ENCODE data around the gene SERTAD3. TPM values are rescaled to one million over a fixed set of nuclear protein-coding genes. Genes with fewer than 3 reads are reported as not detected.
"Not testable (repeated sequence)": the region's sequence is repeated elsewhere in the genome, so short reads cannot be mapped to it uniquely, and the experiment has no call there.

Gene SERTAD3
- total RNA-seq, 1 donor from 2014 or later, result 40.3 TPM

DNA sequence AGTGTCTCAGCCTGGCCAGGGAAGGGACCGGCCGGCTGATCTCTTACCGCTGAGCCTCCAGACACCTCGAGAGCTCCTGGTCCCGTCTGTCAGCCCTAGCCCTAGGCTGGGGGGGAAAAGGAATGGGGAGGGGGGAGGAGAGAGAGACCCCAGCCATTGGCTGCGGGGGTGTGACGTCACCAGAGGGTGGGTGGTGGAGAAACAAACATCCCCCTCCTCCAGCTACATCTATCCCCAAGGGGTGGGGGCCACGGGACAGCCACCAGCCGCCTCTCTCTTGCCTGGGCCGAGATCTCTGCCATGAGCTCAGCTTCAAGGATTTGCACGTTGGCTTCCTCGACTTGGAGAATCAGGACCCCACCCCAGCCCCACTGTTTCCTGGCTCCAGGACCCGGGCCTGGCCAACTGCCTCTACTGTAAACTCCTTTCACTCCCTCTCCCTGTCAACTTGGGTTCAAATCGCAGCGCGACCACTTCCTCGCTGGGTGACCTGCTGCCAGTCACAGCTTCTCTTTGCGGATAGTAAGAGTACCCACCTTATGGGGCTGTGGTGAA lies 30.8 kb downstream of the SERTAD3 start, which contains the start of gene PRX:
PRX (minus strand) TSS at position 88 of the 555 bp plus-strand sequence. CDS start 5,446 bp downstream, outside the sequence.
- H3K36me3 Mint-ChIP-seq (ENCODE audit: low read depth), result no peaks in the 10 kb centered on the region
- peak within 1 kb of the TSS; percentile 12 for H3K27ac Mint-ChIP-seq (ENCODE audit: unreplicated experiment)
- H3K4me3 Mint-ChIP-seq (ENCODE audit: unreplicated experiment), result no peak within 1 kb of the TSS
- DNase-seq (ENCODE audit: low spot score), result no peak
- H3K4me1 Mint-ChIP-seq (ENCODE audit: low read depth), result peaks cover 40% of the 10 kb centered on the region
- no peaks in the 10 kb centered on the region for H3K9me3 Mint-ChIP-seq (ENCODE audit: low read depth)
- no peaks in the 10 kb centered on the region for H3K27me3 Mint-ChIP-seq (ENCODE audit: low read depth)
- TF ChIP-seq, protein P1, sequence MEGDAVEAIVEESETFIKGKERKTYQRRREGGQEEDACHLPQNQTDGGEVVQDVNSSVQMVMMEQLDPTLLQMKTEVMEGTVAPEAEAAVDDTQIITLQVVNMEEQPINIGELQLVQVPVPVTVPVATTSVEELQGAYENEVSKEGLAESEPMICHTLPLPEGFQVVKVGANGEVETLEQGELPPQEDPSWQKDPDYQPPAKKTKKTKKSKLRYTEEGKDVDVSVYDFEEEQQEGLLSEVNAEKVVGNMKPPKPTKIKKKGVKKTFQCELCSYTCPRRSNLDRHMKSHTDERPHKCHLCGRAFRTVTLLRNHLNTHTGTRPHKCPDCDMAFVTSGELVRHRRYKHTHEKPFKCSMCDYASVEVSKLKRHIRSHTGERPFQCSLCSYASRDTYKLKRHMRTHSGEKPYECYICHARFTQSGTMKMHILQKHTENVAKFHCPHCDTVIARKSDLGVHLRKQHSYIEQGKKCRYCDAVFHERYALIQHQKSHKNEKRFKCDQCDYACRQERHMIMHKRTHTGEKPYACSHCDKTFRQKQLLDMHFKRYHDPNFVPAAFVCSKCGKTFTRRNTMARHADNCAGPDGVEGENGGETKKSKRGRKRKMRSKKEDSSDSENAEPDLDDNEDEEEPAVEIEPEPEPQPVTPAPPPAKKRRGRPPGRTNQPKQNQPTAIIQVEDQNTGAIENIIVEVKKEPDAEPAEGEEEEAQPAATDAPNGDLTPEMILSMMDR (IDR thresholded peaks at IDR 0.05), result no peak

- peaks cover 40% of the 10 kb centered on the region for H3K4me1 Mint-ChIP-seq (ENCODE audit: low read depth)
- DNase-seq (ENCODE audit: low spot score), result no peak
- H3K27ac Mint-ChIP-seq (ENCODE audit: unreplicated experiment), result no peak overlapping the region
- H3K36me3 Mint-ChIP-seq (ENCODE audit: low read depth), result no peaks in the 10 kb centered on the region
- TF ChIP-seq, protein P1 (IDR thresholded peaks at IDR 0.05), result no peak
- H3K9me3 Mint-ChIP-seq (ENCODE audit: low read depth), result no peaks in the 10 kb centered on the region
- no peak overlapping the region for H3K4me3 Mint-ChIP-seq (ENCODE audit: unreplicated experiment)
- H3K27me3 Mint-ChIP-seq (ENCODE audit: low read depth), result no peaks in the 10 kb centered on the region
These were observed 31.3 kb downstream of the SERTAD3 start for GRCh38 chr19:40412866-40413265.

- no peaks in the 10 kb centered on the region for H3K27me3 Mint-ChIP-seq (ENCODE audit: low read depth)
- H3K4me1 Mint-ChIP-seq (ENCODE audit: low read depth), result peaks cover 37% of the 10 kb centered on the region
- H3K9me3 Mint-ChIP-seq (ENCODE audit: low read depth), result no peaks in the 10 kb centered on the region
- DNase-seq (ENCODE audit: low spot score), result no peak
- no peak overlapping the region for H3K4me3 Mint-ChIP-seq (ENCODE audit: unreplicated experiment)
- H3K27ac Mint-ChIP-seq (ENCODE audit: unreplicated experiment), result peak overlapping the region; percentile 51
- TF ChIP-seq, protein P1 (IDR thresholded peaks at IDR 0.05), result no peak
- no peaks in the 10 kb centered on the region for H3K36me3 Mint-ChIP-seq (ENCODE audit: low read depth)
These were observed 32.1 kb downstream of the SERTAD3 start for GRCh38 chr19:40411958-40412499.

DNA sequence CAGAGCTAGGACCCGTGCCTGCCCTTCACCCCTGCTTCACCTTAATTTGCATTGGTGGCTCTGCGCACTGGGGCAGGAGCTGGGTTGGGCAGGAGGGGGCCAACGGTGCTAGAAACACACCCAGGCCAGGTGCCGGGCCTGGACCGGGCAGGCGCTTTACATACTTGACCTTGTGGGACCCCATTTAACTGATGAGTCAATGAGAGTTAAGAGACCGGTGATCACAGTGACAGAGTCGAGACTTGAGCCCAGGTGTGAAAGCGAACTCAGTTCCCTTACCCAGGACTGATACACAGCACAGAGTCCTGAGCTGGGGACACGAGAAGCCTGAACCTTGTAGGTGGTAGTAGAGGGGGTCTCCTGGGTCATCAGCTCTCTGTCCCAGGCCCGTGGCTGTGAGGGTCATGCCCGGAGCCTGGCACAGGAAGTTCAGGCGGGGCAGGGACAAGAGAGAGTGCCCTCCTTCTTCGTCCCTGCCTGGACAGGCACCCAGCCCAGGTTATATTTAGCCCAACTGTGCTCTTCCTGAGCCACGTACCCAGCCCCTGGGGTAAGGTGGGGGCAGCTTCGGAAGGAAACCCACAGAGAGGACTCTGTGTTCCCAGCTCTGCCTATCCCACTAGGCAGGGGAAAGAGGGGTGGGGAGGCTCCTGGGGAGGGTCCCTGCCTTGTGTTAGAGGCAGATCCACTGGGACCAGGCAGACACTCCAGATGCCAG lies 32.9 kb downstream of the SERTAD3 start:
- Mint-ChIP-seq H3K4me3 (ENCODE audit: unreplicated experiment) (no peak overlapping the region), H3K27me3 (ENCODE audit: low read depth) (no peaks in the 10 kb centered on the region), H3K9me3 (ENCODE audit: low read depth) (no peaks in the 10 kb centered on the region), H3K36me3 (ENCODE audit: low read depth) (no peaks in the 10 kb centered on the region), H3K27ac (ENCODE audit: unreplicated experiment) (peak overlapping the region; percentile 22), H3K4me1 (ENCODE audit: low read depth) (peaks cover 34% of the 10 kb centered on the region)
- TF ChIP-seq, protein P1 (IDR thresholded peaks at IDR 0.05), result no peak
- no peak for DNase-seq (ENCODE audit: low spot score)

- no peak for DNase-seq (ENCODE audit: low spot score)
- H3K36me3 Mint-ChIP-seq (ENCODE audit: low read depth), result no peaks in the 10 kb centered on the region
- H3K27ac Mint-ChIP-seq (ENCODE audit: unreplicated experiment), result no peak overlapping the region
- TF ChIP-seq, protein P1 (IDR thresholded peaks at IDR 0.05), result no peak
- H3K9me3 Mint-ChIP-seq (ENCODE audit: low read depth), result no peaks in the 10 kb centered on the region
- H3K4me1 Mint-ChIP-seq (ENCODE audit: low read depth), result peaks cover 33% of the 10 kb centered on the region
- H3K4me3 Mint-ChIP-seq (ENCODE audit: unreplicated experiment), result no peak overlapping the region
- H3K27me3 Mint-ChIP-seq (ENCODE audit: low read depth), result no peaks in the 10 kb centered on the region
These were observed 34.1 kb downstream of the SERTAD3 start for GRCh38 chr19:40410030-40410389.

GRCh38 chr19:40408598-40408925 lies 35.6 kb downstream of the SERTAD3 start:
- H3K9me3 Mint-ChIP-seq (ENCODE audit: low read depth); H3K36me3 Mint-ChIP-seq (ENCODE audit: low read depth); H3K4me3 Mint-ChIP-seq (ENCODE audit: unreplicated experiment); H3K27me3 Mint-ChIP-seq (ENCODE audit: low read depth); H3K27ac Mint-ChIP-seq (ENCODE audit: unreplicated experiment); DNase-seq (ENCODE audit: low spot score): not testable (repeated sequence)
- peaks cover 26% of the 10 kb centered on the region for H3K4me1 Mint-ChIP-seq (ENCODE audit: low read depth)

All from chondrocyte (in vitro differentiated cells).